CD4-positive, alpha-beta T cell (primary cell): ENCODE measurements around the gene LCMT2. TPM values are rescaled to one million over a fixed set of nuclear protein-coding genes. Genes with fewer than 3 reads are reported as not detected.

Experiments used
- ATAC-seq: fragments of 200-7000 bp; cut with Tn5 transposase; one replicate; pipeline ENCODE4 v1.10.0; 2022; ENCODE audit warnings: mild to moderate bottlenecking; ENCODE audit not compliant: poor library complexity
- CTCF ChIA-PET: fragments of 350-600 bp; sonication (Branson Sonifier 250); formaldehyde crosslinking; loops from one replicate; lab custom pipeline; 2021; ENCODE audit warnings: antibody characterized with exemption, inconsistent platforms; lab: Charles Lee
- POLR2A ChIA-PET: fragments of 350-600 bp; sonication (Branson Sonifier 250); formaldehyde crosslinking; loops from one replicate; lab custom pipeline; 2021; ENCODE audit warnings: antibody characterized with exemption, inconsistent platforms; lab: Charles Lee
- DNase-seq, 14 experiments: peaks; one replicate each; pipeline ENCODE4 v3.0.0-alpha.2; 2013 to 2020; ENCODE audit warnings: mixed read lengths in 2 of 14
- H3K27ac ChIP-seq, 2 donors: one replicate each; pipeline versions ENCODE4 v1.5.1 to v1.7.0; 2013; ENCODE audit warnings: low read length in 2 of 2, low read depth in 1 of 2, mild to moderate bottlenecking in 1 of 2
- H3K27me3 ChIP-seq, 2 experiments: 1 replicate in 1 of 2; 2 replicates in 1 of 2; pipeline versions ENCODE4 v1.6.1 to v1.7.0; 2013; ENCODE audit warnings: low read length in 2 of 2, control low read depth in 1 of 2, mild to moderate bottlenecking in 1 of 2, moderate library complexity in 1 of 2; ENCODE audit not compliant: insufficient read depth in 2 of 2, control insufficient read depth in 1 of 2
- H3K36me3 ChIP-seq: one replicate; pipeline ENCODE4 v1.6.1; 2013; ENCODE audit warnings: low read length, control low read depth; ENCODE audit not compliant: insufficient read depth
- H3K4me1 ChIP-seq: one replicate; pipeline ENCODE4 v1.6.1; 2013; ENCODE audit warnings: low read length, control low read depth; ENCODE audit not compliant: insufficient read depth
- H3K4me3 ChIP-seq: one replicate; pipeline ENCODE4 v1.5.1; 2013; ENCODE audit warnings: mild to moderate bottlenecking, low read length, moderate library complexity
- H3K9me3 ChIP-seq, 2 experiments: 1 replicate in 1 of 2; 2 replicates in 1 of 2; pipeline versions ENCODE4 v1.6.1 to v1.7.0; 2013; ENCODE audit warnings: low read length in 2 of 2, mild to moderate bottlenecking in 2 of 2, control low read depth in 1 of 2, moderate library complexity in 1 of 2; ENCODE audit not compliant: control insufficient read depth in 1 of 2, insufficient read depth in 1 of 2
- H3K27ac Mint-ChIP-seq: one replicate; pipeline ENCODE4 v1.8.0; 2020; ENCODE audit warnings: mixed read lengths
- H3K27me3 Mint-ChIP-seq: one replicate; pipeline ENCODE4 v1.8.0; 2021; ENCODE audit warnings: mixed read lengths
- H3K36me3 Mint-ChIP-seq: one replicate; pipeline ENCODE4 v1.8.0; 2021; ENCODE audit warnings: low read depth, mixed read lengths
- H3K4me1 Mint-ChIP-seq: one replicate; pipeline ENCODE4 v1.8.0; 2021; ENCODE audit warnings: low read depth, mixed read lengths
- H3K4me3 Mint-ChIP-seq: one replicate; pipeline ENCODE4 v1.8.0; 2020; ENCODE audit warnings: mild to moderate bottlenecking, mixed read lengths
- H3K9me3 Mint-ChIP-seq: one replicate; pipeline ENCODE4 v1.8.0; 2020; ENCODE audit warnings: mixed read lengths
- CTCF ChIP-seq: fragments of 200-600 bp; IDR thresholded peaks from one replicate; pipeline ENCODE4 v1.8.0; 2022; ENCODE audit warnings: antibody characterized with exemption, mild to moderate bottlenecking
- intact Hi-C, 2 experiments: fragments of 100-400 bp; cut with DNase I in 1 of 2; cut with micrococcal nuclease in 1 of 2; formaldehyde crosslinking; loops; one replicate each; pipeline versions ENCODE4 v1.15.1 to v1.9.0; 2023 to 2025; cut with DNase I, micrococcal nuclease
- total RNA-seq, 174 experiments: library from RNA in 2 of 174; stranded (reverse) in 2 of 174; gene quantifications; one replicate each; pipeline ENCODE4 v1.2.3 and lab custom pipeline; 2021 to 2026

Gene LCMT2
- total RNA-seq, 2 experiments from 2014 or later = 5.8 to 5.9 TPM

- H3K27me3 ChIP-seq = no peaks in the 10 kb centered on the region
- ChIA-PET CTCF (no interaction called here), POLR2A (interaction anchor here (1.5 kb wide), 1 partner anchor 749 kb away, joined by 4 read pairs; no protein-coding TSS in a partner anchor)
- no peaks in the 10 kb centered on the region for H3K36me3 ChIP-seq
- H3K4me3 ChIP-seq = peak overlapping the region; percentile 79
- DNase-seq (no peak), ATAC-seq (peak; percentile 22)
- Mint-ChIP-seq H3K4me3 (peak overlapping the region; percentile 98), H3K36me3 (peaks cover 38% of the 10 kb centered on the region), H3K27me3 (peaks cover 3% of the 10 kb centered on the region), H3K9me3 (no peaks in the 10 kb centered on the region), H3K27ac (peak overlapping the region; percentile 100), H3K4me1 (peaks cover 41% of the 10 kb centered on the region)
- TF ChIP-seq CTCF = no peak
- H3K4me1 ChIP-seq = peaks cover 23% of the 10 kb centered on the region
- H3K27ac ChIP-seq = peak overlapping the region; percentile 92 to 96
- intact Hi-C loops = loop anchor here (2.0 to 10.0 kb wide), 5 partner anchors 40 to 596 kb away; partner anchors contain the start of genes TUBGCP4 (in 2 of the 2), ZSCAN29 (in 2 of the 2) and CDAN1 (in 1 of the 2)
- no peaks in the 10 kb centered on the region for H3K9me3 ChIP-seq
Observed at GRCh38 chr15:43330780-43331087, 361 bp upstream of the LCMT2 start.

GRCh38 chr15:43329217-43329959 is 985 bp downstream of the LCMT2 start:
- ATAC-seq (no peak), DNase-seq (peak in 9 of 14 experiments; percentile 2 to 35 (median 11))
- ChIA-PET POLR2A (interaction anchor here (1.0 to 2.1 kb wide), 4 partner anchors 17 to 1357 kb away, joined by 3 to 22 read pairs (median 4); partner anchors contain the start of genes EHD4, TUBGCP4 and ZSCAN29), CTCF (interaction anchor here (0.8 kb wide), 1 partner anchor 44 kb away, joined by 3 read pairs; no protein-coding TSS in a partner anchor)
- peak overlapping the region; percentile 79 for H3K4me3 ChIP-seq
- peak overlapping the region; percentile 92 to 96 for H3K27ac ChIP-seq
- intact Hi-C loops = no loop called here
- peaks cover 41% of the 10 kb centered on the region for H3K4me1 Mint-ChIP-seq
- peaks cover 23% of the 10 kb centered on the region for H3K4me1 ChIP-seq
- H3K36me3 Mint-ChIP-seq = peaks cover 34% of the 10 kb centered on the region
- no peaks in the 10 kb centered on the region for H3K36me3 ChIP-seq
- H3K4me3 Mint-ChIP-seq = peak overlapping the region; percentile 98
- TF ChIP-seq CTCF = no peak
- H3K9me3 Mint-ChIP-seq = no peaks in the 10 kb centered on the region
- peaks cover 3% of the 10 kb centered on the region for H3K27me3 Mint-ChIP-seq
- no peaks in the 10 kb centered on the region for H3K9me3 ChIP-seq
- no peaks in the 10 kb centered on the region for H3K27me3 ChIP-seq
- peak overlapping the region; percentile 100 for H3K27ac Mint-ChIP-seq

GRCh38 chr15:43325039-43325684 is 5.2 kb downstream of the LCMT2 start:
- intact Hi-C loops = no loop called here
- H3K27ac Mint-ChIP-seq = no peak overlapping the region

More at GRCh38 chr15:43325039-43325684, 5.2 kb downstream of the LCMT2 start:
- H3K4me3 ChIP-seq = no peak overlapping the region
- no peak for TF ChIP-seq CTCF
- ChIA-PET CTCF (interaction anchor here (0.7 kb wide), 1 partner anchor 1254 kb away, joined by 3 read pairs; no protein-coding TSS in a partner anchor), POLR2A (no interaction called here)
- H3K27me3 ChIP-seq = no peaks in the 10 kb centered on the region
- no peaks in the 10 kb centered on the region for H3K9me3 Mint-ChIP-seq
- no peak overlapping the region for H3K4me3 Mint-ChIP-seq
- no peaks in the 10 kb centered on the region for H3K9me3 ChIP-seq
- peaks cover 19% of the 10 kb centered on the region for H3K36me3 Mint-ChIP-seq
- no peak for ATAC-seq
- H3K27ac ChIP-seq = no peak overlapping the region
- peaks cover under 1% of the 10 kb centered on the region for H3K27me3 Mint-ChIP-seq
- peaks cover 17% of the 10 kb centered on the region for H3K4me1 ChIP-seq
- no peaks in the 10 kb centered on the region for H3K36me3 ChIP-seq
- peaks cover 29% of the 10 kb centered on the region for H3K4me1 Mint-ChIP-seq
- DNase-seq = no peak
